ENCODE data around the gene NREP.

- TF ChIP-seq POLR2A (IDR thresholded peaks at IDR 0.05) (no peak), CTCF (IDR thresholded peaks at IDR 0.05) (no peak), EP300 (IDR thresholded peaks at IDR 0.05; ENCODE audit: low read depth) (no peak)
Observed at GRCh38 chr5:111758284-111758628, 1.3 kb upstream of the NREP start.
